ENCODE results near the gene CLPTM1L.

- TF ChIP-seq ZNF274 (IDR thresholded peaks at IDR 0.05; ENCODE audit: low read depth, low read length) (no peak), SUZ12 (IDR thresholded peaks at IDR 0.05; ENCODE audit: extremely low read depth, insufficient read depth, insufficient read length) (no peak), YY1 (IDR thresholded peaks at IDR 0.05; ENCODE audit: insufficient read depth, insufficient read length) (no peak)
These were observed 43.6 kb upstream of the CLPTM1L start for GRCh38 chr5:1388383-1388967.

Measured in NT2/D1 (cell line).